ENCODE data around the gene STK24. TPM values are rescaled to one million over a fixed set of nuclear protein-coding genes. Genes with fewer than 3 reads are reported as not detected.

Gene STK24
- total and polyA plus RNA-seq, 10 of the 15 experiments (the other 5 are each of a cell fraction or from before 2014, with no cell fraction given) = 7.5 to 115 (median 52.9) TPM

DNA sequence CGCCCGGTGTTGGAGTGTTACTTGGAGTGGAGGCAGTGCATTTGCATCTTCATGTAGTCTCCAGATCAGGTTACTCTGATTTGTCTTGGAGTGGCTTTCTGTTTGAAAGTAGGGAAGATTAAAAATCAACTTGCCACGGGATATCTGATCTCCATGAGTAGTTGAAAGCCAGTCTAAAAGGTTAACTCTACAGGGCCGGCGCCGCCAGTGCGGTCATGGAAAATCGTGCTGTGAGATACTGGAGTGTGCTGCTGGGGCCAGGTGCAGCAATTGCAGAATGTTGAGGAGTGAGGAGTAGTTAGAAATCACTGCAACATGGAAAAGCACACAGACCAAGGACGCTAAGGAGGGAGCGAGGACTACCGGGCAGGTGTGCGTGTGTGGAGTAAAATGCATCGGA lies 175.0 kb downstream of the STK24 start:
- intact Hi-C loops (cut with micrococcal nuclease; ENCODE audit: unreplicated experiment) = no loop called here

More for the DNA sequence above, 175.0 kb downstream of the STK24 start:
- ChIA-PET SMC1A (ENCODE audit: uncharacterized antibody, unreplicated experiment) (no interaction called here), CTCF (no interaction called here), POLR2A (no interaction called here), RAD21 (ENCODE audit: unreplicated experiment) (no interaction called here)
- FAIRE-seq = no peak
- no peaks in the 10 kb centered on the region for H3K36me3 ChIP-seq (ENCODE audit: control insufficient read depth in 2 of 2, insufficient read depth in 2 of 2, low read length in 1 of 2)
- no TSS peak for BruUV-seq (replicated peaks)
- TF ChIP-seq HDAC6 (IDR thresholded peaks at IDR 0.05; ENCODE audit: unreplicated experiment) (no peak), SREBF2 (IDR thresholded peaks at IDR 0.05; ENCODE audit: low read length) (no peak), STAT3 (IDR thresholded peaks at IDR 0.05; ENCODE audit: low read depth, low read length) (no peak), KLF5 (IDR thresholded peaks at IDR 0.05; ENCODE audit: partially characterized antibody) (no peak), SMAD5 (IDR thresholded peaks at IDR 0.05; ENCODE audit: low read depth) (no peak), YY1 (IDR thresholded peaks at IDR 0.05; ENCODE audit: low read depth, low read length) (no peak), STAT1 (conservative IDR thresholded peaks at IDR 0.05) (no peak), ZNF622 (IDR thresholded peaks at IDR 0.05) (no peak), KDM1A (IDR thresholded peaks at IDR 0.05; ENCODE audit: borderline replicate concordance) (no peak), ETV6 (conservative IDR thresholded peaks at IDR 0.05 in 1 of 2, IDR thresholded peaks at IDR 0.05 in 1 of 2; ENCODE audit: borderline replicate concordance in 1 of 2, low read depth in 1 of 2) (no peak), SUPT20H (IDR thresholded peaks at IDR 0.05; ENCODE audit: borderline replicate concordance, control insufficient read depth, low read depth, low read length) (no peak), MEF2A (IDR thresholded peaks at IDR 0.05; ENCODE audit: insufficient read depth, low read depth, low read length) (no peak), KAT2A (conservative IDR thresholded peaks at IDR 0.05; ENCODE audit: control insufficient read depth, low read depth, low read length) (no peak), ESRRA (IDR thresholded peaks at IDR 0.05; ENCODE audit: low read length) (no peak), NFIC (IDR thresholded peaks at IDR 0.05; ENCODE audit: low read depth, low read length) (no peak), RUNX3 (IDR thresholded peaks at IDR 0.05; ENCODE audit: low read length) (no peak)
- TF ChIP-seq, protein P1, sequence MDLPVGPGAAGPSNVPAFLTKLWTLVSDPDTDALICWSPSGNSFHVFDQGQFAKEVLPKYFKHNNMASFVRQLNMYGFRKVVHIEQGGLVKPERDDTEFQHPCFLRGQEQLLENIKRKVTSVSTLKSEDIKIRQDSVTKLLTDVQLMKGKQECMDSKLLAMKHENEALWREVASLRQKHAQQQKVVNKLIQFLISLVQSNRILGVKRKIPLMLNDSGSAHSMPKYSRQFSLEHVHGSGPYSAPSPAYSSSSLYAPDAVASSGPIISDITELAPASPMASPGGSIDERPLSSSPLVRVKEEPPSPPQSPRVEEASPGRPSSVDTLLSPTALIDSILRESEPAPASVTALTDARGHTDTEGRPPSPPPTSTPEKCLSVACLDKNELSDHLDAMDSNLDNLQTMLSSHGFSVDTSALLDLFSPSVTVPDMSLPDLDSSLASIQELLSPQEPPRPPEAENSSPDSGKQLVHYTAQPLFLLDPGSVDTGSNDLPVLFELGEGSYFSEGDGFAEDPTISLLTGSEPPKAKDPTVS (IDR thresholded peaks at IDR 0.05; ENCODE audit: low read depth, low read length) = no peak
- TF ChIP-seq, protein P2, sequence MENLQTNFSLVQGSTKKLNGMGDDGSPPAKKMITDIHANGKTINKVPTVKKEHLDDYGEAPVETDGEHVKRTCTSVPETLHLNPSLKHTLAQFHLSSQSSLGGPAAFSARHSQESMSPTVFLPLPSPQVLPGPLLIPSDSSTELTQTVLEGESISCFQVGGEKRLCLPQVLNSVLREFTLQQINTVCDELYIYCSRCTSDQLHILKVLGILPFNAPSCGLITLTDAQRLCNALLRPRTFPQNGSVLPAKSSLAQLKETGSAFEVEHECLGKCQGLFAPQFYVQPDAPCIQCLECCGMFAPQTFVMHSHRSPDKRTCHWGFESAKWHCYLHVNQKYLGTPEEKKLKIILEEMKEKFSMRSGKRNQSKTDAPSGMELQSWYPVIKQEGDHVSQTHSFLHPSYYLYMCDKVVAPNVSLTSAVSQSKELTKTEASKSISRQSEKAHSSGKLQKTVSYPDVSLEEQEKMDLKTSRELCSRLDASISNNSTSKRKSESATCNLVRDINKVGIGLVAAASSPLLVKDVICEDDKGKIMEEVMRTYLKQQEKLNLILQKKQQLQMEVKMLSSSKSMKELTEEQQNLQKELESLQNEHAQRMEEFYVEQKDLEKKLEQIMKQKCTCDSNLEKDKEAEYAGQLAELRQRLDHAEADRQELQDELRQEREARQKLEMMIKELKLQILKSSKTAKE (IDR thresholded peaks at IDR 0.05; ENCODE audit: low read depth, poor library complexity, severe bottlenecking) = no peak
- TF ChIP-seq, protein P3, sequence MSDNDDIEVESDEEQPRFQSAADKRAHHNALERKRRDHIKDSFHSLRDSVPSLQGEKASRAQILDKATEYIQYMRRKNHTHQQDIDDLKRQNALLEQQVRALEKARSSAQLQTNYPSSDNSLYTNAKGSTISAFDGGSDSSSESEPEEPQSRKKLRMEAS (IDR thresholded peaks at IDR 0.05; ENCODE audit: low read depth, low read length) = no peak
- in situ Hi-C loops (cut with MboI) = no loop called here
- no peak for ATAC-seq
- 76% methylated on average over 13 of the region's 13 CpGs for WGBS (ENCODE audit: insufficient coverage, insufficient replicate concordance, low lambda C conversion rate, missing lambda C conversion rate)
- H3K9ac ChIP-seq (ENCODE audit: control insufficient read depth, insufficient read depth, low read length) = no peak overlapping the region
- H3K9me3 ChIP-seq (replicated peaks; ENCODE audit: control insufficient read depth, insufficient read depth, low read length) = no peaks in the 10 kb centered on the region
- no peak overlapping the region for H2AFZ ChIP-seq (ENCODE audit: control insufficient read depth, low read depth, low read length)
- no peaks in the 10 kb centered on the region for H4K20me1 ChIP-seq (ENCODE audit: control insufficient read depth, insufficient read depth)
- H3K4me3 ChIP-seq = no peak overlapping the region
- no peak overlapping the region for H3K27ac ChIP-seq (ENCODE audit: control insufficient read depth, insufficient read depth)
- no peaks in the 10 kb centered on the region for H3K4me1 ChIP-seq (ENCODE audit: control insufficient read depth, insufficient read depth, low read length)
- H3K79me2 ChIP-seq (ENCODE audit: control insufficient read depth, insufficient read depth, low read length) = no peaks in the 10 kb centered on the region
- no peaks in the 10 kb centered on the region for H3K27me3 ChIP-seq (replicated peaks in 1 of 2; ENCODE audit: control insufficient read depth in 2 of 2, insufficient read depth in 2 of 2, low read length in 1 of 2)
- H3K4me2 ChIP-seq (ENCODE audit: control insufficient read depth, insufficient read depth) = no peak overlapping the region
- DNase-seq (ENCODE audit: low read depth, low spot score) = no peak
